CD4-positive, alpha-beta T cell treated with Interleukin-21 for 1 hour (primary cell): Measurements from ENCODE around the gene EHBP1.

Source experiments
- DNase-seq: peaks from one replicate; pipeline ENCODE4 v3.0.0-alpha.2; 2020

Gene EHBP1

DNA sequence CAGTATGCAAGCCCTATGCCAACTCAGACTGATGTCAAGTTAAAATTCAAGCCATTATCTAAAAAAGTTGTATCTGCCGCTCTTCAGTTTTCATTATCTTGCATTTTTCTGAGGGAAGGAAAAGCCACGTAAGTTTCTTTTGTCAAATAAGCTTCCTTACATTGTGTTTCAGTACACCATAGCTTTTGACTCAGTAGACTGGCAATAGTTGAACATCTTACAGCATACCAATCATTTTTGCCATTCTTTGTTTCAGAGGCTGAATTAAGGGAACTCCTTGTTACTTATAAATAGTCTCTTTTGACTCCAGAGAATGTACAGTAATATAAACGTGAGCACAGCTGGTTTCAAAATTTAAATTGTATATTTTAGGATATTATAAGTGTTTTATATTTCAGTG lies 120.6 kb downstream of the EHBP1 start:
- no peak for DNase-seq

DNA sequence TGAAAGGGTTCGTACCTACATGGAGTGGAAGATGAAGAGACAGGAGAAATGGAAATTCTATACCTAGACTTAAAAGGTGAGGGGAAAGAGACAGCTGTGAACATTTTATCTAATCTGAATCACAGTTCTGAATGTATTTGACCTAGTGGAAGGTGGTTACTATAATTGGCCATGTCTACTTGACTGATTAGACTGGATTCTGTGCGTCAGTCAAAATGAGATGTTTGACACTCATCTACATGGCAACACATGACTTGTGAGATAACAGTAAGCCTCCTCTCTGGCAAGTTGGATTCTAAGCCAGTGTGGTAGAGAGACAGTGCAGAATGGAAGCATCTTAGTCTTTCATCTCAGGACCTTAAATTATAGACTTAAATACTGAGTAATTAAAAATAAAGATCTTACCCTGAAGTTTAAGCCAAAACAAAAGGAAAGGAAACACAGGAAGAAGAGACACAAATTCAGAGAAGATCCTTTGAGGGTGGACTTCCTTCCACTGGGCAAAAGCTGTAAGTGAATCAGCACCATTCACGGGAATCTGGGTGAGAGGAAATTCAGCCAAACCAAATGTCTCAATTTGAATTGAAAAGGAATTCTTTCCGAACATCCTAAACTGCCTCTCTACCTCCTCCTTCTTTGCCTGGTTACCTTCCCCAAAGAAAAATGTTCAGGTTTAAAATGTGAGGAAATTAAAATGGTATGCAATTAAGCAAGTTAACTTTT lies 121.6 kb downstream of the EHBP1 start:
- no peak for DNase-seq

DNA sequence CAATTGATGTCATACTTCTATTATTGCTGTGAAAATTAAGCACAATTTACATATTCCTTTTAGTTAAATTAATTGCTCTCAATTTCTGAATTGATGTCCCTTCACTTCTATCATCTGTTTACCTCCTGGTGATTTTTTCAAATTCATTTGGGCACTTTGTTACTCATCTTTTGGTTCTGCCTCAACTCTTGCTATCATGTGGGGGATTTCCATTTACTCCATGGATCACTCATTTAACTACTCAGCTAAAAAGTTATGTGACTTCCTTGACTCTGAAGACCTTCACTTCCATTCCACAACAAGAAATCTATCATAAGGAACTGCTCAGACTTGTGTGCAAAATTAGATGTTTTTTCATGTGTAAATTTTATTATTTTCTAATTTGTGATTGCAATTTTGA lies 126.2 kb downstream of the EHBP1 start:
- DNase-seq = no peak

DNA sequence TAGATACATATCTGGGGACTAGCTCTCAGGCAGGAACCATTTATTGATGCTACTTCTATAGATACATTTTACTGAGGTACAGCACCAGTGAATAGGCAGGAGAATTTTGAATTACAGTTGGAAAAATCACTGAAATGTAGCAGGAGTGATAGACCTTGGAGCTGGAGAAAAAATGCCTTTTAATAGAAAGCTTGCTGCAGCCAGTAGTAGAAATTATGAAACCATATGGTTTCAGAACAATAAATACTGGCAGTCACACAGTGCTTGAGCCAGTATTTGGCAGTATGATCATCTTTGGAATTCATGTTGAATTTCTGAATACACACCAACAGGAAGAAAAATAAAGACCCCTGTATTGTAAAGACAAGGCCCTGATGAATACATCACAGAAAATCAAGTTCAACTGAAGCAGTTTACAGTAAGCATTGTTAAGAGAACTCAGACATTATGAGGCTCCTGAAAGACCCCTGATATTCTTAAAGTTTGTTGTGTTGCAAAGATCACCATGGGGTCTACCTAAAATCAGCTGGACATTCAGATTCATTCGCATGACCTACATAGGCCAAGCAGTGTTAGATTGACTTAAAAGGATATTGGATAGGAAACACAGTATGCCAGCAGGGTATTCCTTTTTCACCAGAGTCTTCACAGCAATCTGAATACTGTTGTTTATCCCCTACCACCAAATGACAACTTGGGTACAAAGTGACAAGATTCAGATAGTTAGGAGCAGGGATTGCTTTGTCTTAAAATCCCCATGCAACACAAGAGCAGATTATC lies 139.0 kb downstream of the EHBP1 start:
- DNase-seq = no peak

DNA sequence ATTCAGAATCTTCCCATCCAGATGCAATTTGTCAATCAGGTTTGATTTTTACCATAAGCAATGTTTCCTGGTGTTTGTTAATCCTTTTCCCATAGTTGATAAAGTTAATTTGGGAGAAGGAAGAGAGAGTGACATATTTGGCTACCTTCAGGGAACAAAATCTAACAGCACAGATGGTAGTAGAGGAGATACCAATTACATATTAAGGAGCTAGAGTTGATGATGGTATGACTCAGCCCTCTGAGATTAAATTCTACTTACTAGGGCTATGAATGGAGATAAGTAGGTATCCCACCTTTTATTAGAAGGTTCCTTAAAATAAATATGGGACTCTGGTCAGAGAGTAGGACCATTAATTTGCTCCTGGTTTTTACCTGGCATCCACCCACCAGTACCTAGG lies 139.7 kb downstream of the EHBP1 start:
- no peak for DNase-seq

DNA sequence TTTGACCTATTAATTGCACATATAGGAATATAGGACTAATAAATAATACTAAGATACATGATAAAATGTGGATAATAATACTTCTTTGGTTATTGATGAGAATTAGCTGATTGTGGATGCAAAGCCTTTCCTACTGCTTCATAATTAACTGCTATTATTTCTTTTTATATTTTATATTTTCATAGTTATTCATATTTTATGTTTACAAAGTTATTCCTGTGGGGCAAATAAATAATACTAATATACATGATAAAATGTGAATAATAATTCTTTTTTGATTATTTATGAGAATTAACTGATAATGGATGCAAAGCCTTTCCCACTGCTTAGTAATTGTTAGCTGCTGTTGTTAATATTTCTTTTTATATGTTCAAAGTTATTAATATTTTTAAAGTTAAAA lies 146.7 kb downstream of the EHBP1 start:
- DNase-seq = no peak

DNA sequence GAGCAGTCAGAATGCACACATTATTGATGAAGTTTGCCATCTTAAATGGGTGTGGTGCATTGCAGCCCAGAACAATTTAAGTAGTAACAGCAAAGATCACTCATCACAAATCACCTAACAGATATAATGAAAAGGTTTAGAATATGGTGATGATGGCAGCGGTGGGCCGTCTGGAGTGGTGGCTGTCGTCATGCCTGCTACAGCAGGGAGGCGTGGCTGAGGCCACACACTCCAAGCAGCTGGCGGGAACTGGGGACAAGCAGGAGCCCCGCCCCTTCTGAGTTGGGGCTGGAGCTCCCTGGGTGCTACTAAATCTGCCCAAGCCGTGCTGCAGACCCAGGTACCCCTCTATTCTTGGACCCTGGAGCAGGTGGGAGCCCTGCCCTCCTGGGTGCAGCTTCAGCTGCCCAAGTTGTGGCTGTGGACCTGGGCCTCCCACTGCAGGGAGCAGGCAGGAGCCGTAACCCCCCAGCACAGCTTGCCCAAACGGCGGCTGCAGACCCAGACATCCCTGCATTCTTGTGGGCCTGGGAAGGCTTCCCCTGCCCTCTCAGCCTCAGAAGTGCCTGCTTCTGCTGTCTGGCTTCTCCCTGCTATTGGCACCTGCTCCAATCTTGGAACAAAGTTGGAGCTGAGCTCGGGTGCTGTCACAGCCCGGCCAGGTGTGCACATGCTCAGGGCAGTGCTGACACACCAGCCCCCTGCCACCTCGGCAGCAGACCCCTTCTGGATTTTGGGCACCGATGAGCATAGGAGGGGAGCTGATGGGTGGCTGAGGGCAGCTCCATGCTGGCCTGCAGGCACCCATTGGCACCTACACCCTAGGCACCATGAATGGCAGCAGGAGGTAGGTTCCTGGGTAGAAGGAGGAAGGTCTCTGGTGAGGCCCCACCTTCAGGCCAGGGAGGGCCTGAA lies 149.3 kb downstream of the EHBP1 start:
- no peak for DNase-seq

DNA sequence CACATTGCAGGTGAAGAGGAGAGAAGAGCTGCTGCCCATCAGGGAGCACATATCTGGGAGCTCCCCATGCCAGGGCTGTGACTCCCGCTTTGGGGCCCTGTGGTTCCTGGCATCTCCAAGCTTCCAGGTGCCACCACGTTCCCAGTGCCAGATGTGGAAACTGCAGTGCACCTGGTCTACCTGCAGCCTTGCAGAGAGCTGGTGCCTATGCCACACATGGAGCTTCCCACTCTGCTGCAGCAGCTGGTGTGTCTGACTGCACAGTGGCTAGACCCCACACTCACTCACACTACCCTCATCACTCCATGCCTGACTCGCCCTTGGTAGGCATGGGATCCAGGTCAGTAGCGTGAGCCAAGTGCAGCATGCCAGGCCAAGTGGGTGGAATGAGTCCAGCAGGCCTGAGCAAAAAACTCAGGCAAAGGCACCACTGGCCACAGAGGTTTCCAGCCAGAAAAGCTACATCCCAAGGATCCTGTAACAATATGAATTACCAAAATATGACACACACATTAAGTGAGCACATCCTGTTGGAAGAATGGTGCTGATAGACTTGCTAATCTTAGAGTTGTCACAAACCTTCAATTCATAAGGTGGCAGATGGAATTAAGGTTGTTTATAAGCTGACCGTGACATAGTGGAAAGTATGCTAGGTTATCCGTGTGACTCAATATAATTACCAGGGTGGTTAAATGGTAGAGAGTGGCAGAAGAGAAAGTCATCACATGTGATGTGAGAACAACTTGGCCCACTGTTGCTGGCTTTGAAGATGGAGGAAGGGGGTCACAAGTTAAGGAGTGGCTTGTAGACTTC lies 150.9 kb downstream of the EHBP1 start:
- no peak for DNase-seq

DNA sequence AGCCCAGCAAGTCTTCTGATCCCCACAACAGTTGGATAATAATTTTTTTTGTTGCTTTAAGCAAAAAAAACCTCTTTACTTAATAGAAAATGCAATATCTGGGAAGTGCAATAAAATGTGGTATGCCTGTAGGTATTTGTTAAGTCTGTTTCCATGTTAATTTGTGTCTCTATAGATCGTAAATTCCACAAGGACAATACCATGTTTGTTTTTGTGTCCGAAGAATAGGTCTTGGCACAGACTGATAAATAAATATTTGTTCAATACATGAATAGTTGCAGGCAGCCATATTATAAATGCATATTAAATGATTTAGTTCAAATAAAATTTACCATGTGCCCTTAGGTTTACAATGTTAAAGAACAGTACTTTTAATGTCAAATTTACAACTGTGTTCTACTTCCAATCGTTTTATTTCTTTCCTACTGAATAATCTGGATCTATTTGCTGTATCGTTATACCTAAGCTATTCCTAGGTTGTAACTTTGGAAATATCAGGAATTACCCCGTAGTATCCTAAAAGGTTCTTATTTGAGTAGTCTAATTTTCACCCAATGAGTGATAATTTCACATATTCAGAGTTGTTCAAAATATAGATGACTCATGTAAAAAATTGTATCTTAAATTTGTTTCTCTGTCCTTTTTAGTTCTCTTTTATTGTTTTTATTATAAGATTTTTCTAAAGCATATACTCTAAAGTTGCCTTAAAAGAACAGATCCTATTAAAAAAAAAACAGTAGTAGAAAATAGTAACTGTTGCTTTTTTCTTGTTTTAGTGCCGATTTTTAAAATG lies 151.8 kb downstream of the EHBP1 start:
- no peak for DNase-seq

DNA sequence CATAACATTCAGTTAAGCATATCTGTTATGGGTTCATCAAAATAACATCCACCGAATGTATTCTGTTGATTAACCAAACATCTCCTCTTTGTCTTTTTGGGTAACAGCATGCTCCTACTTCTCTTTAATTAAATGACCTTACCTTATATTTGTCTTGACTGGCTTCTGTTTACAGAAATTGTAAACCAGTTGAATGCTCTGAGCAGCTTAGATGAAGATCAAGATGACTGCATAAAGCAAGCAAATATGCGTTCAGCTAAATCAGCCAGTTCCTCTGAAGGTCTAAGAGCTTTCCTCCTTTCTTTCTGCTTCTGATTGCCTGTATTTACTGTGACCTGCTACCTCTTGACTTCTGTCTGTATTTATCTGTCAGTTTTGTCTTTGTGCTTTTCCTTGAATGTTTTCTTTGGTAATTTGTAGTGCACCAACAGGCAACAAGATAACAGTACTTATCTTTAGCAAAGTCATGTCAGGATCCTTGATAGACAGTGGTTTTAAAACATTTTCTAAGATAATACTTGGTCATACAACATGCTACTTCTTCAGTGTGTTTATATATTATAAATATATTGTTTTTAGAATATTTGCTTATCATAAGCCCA lies 152.8 kb downstream of the EHBP1 start:
- DNase-seq = no peak

DNA sequence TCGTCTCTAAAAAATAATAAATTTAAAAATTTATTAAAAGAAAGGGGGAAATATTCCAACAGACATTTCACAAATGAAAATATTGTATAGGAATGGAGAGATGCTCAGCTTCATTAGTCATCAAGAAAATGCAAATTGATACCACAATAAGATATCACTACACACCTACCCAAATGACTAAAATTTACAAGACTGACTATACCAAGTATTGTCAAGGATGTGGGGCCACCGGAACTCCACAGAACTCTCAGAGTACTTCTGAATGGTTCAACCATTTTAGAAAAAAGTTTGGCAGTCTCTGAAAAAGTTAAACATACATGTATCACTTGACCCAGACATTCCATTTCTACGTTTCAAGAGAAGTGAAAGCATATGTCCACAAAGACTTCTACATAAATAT lies 163.4 kb downstream of the EHBP1 start:
- DNase-seq = no peak

DNA sequence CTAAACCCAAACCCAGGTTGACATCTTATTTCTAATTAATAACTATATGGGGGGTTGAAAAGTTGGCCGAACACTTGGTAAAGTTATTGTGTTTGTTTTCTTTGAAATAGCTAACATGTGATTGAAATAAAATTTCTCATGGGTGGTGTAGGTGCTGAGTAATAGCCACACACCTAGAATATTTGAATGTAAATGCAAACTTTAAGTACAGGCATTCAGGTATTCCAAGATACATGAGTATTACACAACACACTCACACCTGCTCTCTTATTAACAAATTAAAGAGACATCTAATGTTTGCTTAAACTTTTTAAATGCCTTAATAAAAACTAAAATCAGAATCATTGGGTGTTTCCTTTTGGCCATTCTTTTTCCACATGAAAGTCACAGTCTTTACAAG lies 165.5 kb downstream of the EHBP1 start:
- DNase-seq = no peak

DNA sequence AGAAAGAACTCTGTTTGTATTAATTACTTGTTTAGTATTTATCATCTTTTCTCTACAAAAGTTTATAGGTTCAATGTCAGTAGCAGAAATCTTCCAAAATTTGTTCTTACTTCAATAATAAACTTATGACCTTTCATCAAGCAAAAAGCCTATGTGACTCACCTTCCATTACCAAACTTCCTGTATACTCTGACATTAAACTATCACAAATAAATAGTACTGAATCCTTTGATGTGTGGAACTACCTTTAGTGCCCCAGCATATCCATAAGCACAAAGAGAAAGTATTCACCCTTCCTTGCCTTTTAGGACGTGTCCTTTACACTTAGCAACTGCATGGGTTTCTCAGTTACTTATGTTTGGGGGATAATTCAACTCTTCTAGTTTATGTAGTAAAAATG lies 166.0 kb downstream of the EHBP1 start:
- DNase-seq = no peak

DNA sequence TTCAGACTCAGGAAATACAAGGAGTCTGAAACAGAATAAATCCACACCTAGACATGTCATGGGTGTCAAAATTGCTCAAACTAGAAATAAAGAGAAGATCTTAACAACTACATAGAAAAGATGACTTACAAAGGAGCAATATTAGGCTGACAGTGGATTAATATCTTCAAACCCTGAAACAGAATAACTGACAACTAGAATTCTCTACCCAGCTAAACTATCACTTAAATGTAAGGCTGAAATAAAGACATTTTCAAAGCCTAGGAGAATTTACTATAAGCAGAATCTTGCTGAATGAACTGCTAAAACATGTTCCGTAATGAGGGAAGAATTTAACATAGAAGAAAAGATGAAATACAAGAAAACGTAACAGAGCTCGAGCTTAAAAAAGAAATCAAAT lies 168.1 kb downstream of the EHBP1 start:
- no peak for DNase-seq

DNA sequence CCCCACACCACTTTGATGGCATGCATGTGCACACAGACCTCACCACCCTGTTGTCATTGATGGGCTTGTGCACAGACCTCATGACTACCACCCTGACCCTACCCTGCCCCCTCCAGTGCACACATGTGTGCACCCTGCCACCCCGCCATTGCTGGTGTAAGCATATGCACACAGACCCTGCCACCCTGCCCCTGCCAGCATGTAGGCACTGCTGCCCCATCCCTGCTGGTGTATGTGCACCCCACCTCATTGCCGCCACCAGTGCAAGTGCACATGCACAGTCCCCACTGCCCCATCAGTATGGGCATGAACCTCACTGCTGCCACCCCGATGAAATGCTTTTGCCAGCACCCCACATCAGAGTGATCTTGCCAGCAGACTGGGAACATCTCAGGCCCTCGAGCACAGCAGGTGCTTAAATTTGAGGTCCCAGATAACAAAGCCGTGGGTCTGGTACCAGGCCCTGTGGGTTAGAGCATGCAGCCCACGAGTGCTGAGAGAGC lies 169.4 kb downstream of the EHBP1 start:
- DNase-seq = no peak

DNA sequence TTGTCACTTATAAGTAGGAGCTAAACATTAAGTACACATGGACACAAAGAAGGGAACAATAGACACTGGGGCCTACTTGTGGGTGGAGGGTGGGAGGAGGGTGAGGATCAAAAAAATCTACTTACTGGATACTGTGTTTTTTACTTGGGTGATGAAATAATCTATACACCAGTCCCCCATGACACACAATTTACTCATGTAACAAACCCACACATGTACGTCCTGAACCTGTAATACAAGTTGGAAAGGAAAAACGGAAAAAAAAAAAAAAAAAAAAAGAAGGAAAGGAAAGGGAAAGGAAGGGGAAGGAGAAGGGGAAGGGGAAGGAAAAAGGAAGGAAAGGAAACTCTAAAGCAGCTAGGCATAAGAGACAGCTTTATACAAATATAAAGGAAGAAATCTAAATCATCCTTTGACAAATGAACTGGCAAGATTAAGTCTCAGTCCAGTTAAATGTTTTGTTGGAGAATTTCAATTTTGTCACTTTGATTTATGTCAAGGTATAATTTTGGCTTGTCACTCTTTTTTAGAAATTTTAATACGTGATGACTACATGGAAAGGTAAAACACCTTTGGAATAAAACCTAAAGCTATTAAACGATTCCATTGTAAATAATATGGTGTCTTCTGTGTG lies 175.8 kb downstream of the EHBP1 start:
- no peak for DNase-seq

DNA sequence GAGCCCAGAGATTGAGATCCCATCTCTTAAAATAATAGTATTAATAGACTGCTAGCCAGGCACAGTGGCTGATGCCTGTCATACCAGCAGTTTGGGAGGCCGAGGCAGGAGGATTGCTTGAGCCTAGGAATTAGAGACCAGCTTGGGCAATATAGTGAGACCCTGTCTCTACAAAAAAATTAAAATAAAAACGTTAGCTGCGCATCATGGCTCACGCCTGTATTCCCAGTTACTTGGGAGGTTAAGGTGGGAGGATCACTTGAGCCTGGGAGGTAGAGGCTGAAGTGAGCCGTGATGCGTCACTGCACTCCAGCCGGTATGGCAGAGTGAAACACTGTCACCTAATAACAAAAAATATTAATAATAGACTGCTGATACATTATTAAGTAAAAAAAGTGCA lies 178.1 kb downstream of the EHBP1 start:
- no peak for DNase-seq

DNA sequence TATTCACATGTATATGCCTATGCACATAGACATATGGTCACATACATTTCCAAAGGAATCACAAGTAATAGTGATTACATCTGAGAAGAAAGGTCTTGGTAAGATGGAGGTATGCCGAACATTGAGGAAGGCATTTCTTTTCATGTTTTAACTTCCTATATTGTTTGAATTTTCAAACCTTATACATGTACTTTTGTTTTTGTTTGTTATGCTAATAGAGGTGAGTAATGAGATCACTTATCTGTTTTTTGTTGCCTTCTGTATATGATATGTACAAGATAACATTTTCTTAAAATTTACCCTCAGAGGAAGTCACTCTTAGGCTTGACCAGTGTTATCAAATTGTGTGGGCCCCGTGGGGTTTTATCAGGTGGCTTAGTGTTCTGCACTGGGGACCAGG lies 178.6 kb downstream of the EHBP1 start:
- no peak for DNase-seq

DNA sequence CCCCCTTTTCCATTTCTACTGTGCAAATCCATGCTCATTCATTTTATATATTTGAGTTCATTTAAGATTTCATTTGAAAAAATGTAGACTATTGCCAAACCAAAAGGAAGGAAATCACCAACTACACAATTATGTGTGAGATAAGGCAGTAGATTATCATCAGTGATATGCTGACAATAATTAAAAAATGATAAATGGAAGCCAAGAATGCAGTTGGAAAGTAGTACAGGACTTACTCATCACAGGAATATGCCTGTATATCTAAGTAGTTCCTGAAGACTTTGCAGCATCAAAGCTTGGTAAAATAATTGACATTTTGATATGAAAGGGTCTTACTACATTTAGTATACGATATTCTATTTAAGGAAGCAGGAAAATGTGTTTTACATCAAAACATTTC lies 179.0 kb downstream of the EHBP1 start:
- no peak for DNase-seq

DNA sequence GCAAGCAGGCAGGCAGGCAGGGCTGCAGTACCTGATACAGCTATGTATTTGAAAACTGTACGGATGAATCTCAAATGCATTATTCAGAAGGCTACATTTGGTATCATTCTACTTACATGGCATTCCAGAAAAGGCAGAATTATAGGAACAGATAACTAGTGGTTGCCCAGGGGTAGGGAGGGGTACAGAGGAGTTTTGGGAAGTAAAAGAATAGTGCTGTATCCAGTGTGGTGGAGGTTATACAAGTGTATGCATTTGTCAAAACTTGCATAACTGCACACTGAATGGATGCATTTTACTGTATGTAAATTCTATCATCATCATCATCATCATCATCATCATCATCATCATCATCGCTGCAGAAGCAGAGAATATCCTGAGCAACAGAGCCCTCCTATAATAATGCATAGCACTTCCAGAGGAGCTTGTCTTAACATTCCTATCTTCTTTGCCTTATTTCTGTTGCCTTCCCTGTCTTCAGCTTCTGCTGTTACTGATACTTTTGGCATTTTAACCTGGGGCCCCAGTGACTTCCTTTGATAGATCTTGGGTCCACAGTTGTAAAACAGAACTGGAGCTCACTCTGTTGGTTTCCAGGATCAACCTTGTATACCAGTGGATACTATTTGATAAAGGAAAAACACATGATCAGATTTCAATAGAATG lies 189.6 kb downstream of the EHBP1 start:
- DNase-seq = no peak
